HuH-7.5 (cell line): Measurements from ENCODE around the gene GAP43.
A peak's percentile ranks its signal among the peaks of the same experiment; 100 is the strongest.

Experiments used
- DNase-seq: peaks from one replicate; pipeline ENCODE4 v3.0.0; 2011; ENCODE audit warnings: low spot score

The GAP43 gene

DNA sequence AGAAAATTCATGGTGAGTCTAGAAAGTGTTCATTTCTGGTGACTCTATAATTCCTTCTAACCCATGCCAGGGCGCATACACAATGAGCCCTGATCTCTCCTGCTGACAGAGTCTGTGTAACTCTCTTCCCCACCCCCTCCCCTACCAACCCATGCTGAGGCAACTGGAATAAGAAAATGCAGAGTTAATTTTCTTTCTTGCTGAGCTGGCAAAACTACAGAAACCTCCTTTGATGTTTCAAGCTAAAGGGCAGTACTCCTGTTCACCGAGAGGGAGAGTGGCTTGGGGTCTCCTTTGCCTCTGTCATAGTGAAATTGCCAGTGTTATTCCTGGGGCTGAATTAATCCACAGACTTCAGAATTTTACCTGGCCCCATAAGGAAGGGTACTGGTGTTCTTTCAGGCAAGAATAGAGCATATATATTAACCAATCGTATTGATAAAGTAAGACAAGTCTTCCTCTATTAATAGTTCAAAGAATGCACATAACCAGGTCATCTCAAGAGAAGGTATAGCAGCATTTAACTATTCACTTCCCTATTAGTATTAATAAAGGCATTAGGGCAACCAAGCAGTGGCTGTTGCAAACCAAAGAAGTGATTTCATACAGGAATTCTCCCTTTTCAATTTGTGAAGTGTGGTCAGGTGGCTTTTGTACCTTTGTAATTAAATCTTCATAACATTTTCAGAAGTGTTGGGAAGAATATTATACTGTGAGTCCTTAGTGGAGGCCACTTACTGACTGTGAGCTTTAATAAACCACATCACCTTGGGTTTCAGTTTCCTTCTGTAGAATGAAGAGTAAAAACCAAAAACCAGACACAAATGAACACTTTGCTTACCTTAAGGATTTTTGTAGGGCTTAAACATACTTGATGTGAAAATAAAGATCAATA lies 4.1 kb downstream of the GAP43 start:
- DNase-seq = no peak

DNA sequence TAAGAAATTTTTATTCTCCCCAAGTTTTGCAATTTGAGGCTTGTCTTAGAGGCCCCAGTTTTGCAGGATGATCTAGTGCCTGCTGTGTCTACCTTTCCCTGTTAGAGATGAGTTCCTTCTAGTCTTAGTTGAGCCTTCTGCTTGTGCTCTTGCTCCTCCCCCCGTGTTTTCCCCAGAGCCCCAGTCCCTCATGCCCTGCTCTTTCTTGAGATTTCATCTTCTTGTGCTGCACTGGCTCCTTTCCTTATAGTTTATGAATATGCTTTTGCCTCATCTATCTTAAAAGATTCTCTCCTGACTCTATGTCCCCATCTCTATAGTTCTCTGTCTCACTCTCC lies 4.7 kb downstream of the GAP43 start:
- no peak for DNase-seq

DNA sequence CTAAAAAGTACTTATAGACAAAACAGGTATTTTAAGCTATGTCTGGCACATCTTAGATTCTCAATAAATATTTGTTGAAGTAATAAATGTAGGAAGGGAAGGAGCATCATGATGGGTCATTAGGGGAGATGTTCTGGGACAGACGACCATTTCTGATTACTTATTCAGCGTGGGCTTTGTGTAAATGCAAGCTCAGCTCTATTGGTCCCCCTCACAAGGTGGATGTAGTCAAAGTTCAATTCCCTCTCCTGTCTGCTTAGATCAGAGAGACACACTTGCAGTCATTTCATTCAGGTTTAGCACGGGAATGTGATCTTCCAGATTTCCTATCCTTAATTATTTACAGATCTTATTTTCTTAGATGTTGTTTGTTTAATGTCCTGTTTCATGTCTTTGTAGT lies 7.5 kb downstream of the GAP43 start:
- no peak for DNase-seq

DNA sequence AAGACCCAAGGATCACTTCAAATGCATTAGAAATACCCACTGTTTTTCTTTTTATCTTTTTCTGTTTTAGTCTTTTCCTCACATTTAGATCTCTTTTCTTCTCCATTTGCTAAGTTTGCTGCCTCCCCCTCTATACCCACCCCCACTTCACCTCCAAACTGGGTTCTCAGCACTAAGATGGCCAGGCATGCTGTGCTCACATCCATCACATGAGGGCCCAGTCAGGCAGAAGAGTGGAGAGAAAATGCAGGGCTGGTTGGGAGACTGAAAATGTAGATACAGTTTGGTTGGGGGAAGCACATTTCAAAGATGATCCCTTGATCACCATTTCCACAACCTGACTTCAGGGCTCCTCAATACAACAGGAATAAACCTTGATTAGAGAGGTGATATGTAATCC lies 8.7 kb downstream of the GAP43 start:
- DNase-seq = no peak

DNA sequence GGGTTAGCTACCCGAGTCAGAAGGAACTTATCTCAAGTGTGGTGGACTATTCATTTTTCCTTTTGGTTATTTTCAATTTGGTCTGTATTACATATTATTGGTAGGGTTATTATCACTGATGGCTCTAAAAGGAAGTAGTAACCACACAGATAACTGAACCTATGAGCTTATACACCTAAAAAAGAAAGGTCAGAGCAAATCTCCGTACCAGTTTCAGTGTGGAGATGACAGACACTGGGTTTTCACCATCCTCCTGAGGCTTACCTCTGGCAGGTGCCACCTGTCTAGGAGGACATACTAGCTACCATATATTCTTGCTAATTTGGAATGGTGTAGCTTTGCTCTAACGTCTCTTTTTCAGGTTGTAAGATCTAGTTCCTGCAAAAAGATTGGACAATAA lies 10.2 kb downstream of the GAP43 start:
- DNase-seq = no peak

DNA sequence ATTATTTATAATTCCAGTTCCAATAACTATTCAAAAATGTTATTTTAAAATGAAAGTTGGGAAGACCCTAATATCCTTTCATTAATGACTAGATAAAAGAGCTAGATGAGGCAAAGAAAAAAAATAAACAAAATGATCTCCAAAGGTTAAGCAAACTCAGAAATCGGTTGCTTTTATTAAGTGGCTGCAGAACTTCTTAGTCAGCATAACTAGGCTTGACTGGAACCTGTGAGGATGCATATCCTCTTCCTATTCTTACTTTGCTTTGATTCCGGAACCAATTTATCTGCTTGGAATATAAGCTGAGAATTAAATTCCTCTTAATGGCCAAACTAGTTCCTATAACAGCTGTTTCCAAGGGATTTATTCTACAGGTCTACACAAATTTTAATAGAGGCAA lies 10.7 kb downstream of the GAP43 start:
- DNase-seq = no peak

DNA sequence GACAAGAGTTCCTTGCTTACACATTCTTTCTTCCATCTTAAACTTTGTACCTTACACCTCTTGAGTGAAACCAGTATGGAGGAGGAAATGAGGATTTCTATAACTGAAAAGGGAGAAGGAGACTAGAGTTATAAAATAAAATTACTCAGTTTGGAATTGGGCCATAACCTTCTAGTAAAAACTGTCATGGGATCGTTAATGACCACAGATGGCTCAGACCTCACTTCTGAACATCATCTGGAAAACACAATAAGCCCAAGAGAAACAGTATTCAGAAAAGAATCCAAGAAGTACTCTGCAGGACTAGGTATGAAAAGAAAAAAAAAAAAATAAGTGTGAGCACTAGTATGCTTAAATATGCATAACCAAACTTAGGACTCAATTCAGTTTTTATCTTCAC lies 12.1 kb downstream of the GAP43 start:
- DNase-seq = no peak

DNA sequence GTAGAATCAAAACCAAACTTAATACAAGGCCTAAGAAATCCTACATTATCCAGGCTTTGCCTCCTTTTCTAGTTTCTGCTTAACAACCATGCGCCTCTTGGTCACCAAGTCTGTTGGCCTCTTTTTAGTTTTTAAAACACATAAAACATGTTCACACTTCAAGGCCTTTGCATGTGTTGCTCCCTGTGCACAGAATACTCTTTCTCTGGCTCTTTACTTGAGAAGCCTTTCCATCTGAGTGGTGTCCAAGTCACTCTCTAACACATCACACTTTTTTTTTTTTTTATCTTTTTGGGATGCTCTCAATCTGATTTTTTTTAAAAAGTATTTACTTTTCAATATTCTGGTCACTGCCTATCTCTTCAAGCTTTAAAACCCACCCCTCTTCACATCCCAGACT lies 14.9 kb downstream of the GAP43 start:
- DNase-seq = no peak

DNA sequence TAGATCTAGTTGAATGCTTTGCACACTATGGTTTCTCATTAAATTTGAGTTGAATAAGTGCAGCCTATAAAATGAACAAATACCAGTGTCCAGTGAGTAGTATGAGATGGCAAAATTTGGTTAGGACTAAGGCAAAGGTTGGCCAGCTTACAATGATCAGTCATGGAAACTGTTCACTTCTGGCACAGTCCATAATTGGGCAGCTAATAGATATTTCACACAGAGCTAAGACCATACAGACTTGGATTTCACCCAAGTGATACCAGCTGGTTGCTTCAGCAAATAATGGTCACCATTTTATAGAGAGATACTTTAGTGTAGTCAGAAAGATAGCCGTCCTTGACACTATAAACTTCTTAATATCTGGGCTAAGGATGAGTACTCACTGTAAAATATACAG lies 15.7 kb downstream of the GAP43 start:
- no peak for DNase-seq

DNA sequence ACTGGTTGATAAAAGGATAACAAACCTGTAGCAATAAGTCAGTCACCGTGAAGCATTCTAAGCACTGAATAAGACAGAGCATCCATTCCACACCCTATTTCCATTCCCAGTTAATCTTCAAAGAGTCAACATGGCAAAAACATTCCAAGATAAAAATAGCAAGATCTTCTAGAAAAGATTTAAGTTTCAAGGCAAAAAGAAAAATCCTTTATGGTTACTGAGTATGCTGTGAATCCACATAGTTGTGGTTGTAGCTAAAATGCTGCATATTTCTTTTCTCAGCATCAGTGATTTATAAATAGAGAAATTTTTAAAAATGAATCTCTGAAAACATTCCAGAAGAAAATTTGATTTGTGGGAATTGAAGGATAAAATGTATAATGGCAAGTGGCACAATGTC lies 21.1 kb downstream of the GAP43 start:
- DNase-seq = no peak

DNA sequence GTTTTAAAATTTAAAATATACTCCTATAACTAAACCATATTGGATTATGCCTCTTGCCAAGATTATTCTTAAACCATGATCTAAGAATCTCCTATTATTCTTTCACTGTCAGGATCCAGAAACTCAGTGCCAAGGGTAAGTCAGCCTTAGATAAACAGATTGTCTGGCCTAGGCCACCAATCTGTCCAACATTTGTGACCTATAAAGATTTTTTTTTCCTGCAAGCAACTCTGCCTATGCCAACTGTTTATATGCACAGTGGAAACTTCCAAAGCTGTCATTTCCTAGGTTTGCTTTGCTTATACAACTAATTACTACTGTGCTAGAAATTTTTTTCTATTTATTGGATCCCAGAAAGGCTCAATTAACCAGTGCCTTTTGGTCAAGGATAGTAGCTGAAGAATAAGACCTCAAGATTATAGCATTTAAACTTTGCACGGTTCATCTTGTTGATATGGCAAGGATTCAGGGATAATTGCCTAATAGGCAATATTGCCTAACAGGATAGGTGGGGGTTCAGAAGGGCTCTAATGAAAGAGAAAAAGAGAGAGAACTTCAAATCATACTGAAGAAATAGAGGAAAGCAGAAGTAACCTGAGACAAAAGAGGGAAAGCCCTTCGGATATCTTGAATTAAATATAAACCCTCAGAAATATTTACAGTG lies 22.8 kb downstream of the GAP43 start:
- no peak for DNase-seq

DNA sequence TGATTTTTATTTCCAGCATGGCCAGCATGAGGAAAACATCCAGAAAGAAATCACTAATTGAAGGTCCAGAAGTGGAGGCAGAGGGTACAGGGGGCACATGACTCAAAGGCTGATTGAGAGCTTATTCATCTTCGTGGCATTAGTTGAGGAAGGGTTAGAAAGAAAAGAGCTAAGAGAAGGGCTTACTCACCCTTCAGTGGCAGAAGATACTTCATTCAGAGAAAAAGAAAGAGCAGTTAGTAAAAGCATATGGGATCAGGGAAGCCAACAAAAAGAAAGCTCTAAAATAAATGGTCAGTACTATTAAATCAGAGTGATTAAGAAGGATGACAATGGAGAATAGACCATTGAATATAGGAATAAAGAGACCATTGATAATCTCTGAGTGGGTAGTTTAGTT lies 25.2 kb downstream of the GAP43 start:
- DNase-seq = no peak

DNA sequence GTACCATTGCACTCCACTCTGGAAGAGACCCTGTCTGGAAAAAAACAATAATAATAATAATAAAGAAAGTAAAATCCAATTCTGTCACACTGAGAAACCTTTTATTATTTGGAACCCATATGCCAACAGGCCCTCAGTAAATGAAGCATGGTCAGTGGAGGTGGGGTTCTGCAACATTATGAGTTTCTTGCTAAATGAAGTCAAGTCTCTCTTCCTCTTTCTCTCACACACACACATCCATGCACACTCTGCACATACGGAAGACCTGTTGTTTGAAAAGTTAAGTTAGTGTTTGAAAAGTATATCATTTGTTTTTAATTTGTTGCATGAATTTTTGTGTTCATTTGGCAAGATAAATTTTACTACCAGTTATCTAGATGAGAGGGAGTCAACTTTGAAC lies 27.8 kb downstream of the GAP43 start:
- DNase-seq = no peak

DNA sequence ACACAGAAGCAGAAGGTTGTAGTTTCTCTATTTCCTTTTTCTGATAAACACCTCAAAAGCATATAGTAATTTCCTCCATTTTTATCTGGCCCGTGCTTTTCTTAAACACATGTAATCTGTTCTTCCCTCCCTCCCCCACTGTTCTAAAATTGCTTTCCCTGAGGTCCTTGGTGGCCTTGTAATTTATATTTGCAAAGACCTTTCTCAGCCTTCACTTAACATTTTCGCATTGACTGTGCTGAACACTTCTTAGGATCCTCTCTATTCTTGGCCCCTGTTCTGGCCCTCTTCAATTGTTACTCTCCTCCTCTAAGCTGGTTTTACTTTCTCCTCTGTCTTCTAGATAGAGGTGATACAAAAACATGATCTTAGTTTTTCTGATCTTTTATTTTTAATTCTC lies 28.3 kb downstream of the GAP43 start:
- no peak for DNase-seq

DNA sequence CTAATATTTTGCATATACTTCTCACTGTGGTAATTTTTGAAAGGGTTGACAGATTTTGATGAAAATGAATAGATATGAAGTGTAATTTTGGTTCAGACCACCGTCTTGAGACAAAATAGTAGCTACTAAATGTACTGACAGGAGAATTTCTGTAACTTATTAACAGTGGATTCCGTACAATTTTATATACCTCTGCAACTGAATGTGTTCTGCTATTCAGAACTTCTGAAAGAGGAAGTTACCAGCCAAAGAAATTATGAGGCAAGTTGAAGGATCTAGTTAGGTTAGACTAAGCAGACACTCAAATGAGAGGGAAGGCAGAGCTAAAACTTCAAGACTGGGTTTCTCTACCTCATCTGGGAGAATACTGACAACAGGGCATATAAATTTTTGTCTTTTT lies 29.4 kb downstream of the GAP43 start:
- DNase-seq = no peak

DNA sequence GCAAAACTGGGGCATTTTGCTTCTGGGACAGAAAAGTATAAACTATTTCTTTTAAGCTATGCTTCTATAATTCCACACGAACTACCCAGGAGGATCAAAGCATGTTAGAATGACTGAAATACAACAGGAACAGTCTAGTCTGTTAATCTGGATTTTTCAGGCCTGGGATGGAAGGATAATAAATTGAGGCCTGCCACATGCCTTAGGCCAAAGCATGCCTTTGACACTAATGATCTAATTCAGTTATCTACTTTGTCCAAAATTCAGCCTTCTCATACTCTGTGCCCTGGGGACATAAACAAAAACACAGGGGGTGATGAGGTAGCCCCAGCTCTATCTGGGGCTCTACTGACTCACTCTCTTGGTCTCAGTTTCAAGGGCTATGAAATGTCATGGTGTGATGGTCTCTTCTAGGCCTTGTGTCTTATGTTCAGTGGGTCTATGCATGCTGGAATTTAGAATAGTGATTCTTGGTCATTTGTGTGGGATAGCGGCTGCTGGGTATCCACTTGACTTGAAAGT lies 32.5 kb downstream of the GAP43 start:
- DNase-seq = no peak

DNA sequence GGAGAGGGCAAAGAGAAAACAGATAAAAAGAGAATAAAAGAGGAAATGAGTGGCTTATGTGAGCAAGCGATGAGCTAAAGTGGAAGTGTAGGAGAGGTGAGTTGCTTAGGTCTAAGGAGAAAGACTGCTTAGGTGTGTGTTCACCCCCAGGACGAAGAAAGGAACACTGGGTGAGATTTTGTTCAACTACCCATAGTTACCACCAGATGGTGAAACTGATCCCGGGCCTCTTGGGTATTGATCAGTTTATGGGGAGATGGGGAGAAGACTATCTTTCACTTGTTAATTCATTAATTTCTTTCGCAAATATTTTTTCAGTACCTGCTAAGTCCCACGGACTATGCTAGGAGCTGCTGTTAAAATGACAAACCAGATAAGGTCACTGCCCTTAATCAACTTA lies 33.9 kb downstream of the GAP43 start:
- no peak for DNase-seq

DNA sequence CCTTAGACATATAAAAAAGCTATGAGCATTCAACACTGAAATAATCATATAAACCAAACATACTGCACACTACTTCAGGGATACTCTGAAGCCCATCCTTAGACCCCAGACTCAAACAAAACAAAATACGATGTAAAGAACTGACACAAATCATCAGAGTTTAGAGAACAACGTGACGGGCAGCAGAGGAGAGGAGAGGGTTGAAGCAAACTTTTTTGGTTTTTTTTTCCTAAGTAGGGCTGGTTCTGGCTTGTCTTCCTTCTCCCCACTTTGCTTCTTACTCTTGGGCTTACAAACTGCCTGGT lies 34.7 kb downstream of the GAP43 start:
- DNase-seq = no peak

DNA sequence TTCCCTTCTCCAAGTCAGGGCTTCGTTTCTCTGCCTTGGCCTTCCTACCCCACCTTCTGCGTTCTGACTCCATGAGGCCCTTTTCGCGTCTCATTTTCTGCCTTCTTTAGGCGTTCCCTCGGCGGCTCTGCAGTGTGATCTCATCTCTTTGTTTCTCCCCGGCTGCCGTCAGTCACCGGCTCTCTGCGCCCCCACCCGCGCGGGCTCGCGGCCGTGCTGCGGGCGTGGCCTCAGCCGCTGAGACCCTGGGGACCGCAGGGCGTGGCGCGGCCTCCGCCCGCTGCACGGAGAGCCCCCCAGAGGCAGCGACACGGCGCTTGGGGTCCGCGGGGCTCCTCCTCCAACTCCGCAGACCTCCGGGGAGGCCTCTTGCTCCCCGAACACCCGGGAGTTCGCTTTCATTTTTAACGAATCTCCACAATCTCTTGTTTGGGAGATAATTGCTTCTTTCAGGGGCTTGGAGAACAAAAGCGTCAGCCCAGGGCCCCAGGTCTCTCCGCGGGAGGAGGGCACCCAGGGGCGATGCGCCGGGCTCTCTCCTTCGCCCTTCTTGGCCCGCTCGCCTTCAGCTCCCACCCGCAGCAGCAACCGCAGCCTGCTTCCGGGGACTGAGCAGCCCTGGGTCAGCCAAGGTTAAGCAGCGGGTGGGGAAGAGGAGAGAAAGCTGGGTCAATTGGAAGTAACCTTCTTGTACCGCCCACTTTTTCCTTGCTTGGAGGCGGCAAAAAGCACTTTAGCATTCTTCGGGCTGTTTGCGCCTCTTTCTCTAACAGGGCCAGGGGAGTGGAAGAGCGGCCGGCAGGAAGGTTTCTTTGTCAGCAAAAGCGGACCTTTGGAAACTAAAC lies 35.2 kb downstream of the GAP43 start:
- peak; percentile 58 for DNase-seq

DNA sequence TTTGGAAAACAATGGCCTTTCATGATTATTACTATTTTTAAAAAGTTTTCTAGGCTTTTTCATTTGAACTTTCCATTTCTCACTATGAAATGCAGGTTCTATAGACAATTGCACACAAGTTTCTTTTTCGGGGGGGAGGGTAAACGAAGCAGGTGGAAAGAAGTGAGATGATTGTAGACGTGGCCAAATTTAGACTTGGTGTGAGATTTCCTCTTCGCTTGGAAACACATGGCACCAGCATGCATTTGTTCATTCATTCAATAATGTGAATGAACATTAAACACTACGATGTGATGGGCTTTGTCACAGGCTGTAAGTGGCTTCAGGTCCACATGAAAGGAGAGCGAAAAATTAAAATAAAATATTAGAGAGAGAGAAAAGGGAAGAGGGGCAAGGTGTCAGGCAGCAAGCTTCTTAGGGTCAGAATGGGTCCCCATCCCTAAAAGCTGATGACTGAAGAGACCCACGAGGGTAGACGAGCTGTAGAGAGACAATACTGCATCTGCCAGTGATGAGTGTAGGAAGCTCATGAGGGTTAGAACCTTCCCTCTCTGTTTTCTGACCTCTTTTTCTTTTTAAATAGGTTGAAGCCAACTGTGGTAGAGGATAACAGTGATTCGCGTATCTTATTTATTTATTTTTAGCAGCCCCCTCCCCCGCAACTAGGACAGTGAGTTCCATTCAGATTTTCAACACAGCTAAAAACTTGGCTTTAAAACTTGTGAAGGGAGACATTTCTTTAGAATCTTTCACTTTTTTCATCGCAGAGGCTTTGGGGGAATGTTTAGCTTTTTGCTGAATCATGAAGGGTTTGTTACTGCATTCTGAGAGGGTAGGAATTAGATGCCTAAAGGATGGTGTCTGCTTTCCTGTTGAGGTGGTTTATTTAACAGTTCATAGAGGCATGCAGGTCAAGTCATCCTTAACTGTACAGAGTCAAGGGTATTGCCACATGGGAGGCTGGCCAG lies 36.2 kb downstream of the GAP43 start:
- DNase-seq = no peak

DNA sequence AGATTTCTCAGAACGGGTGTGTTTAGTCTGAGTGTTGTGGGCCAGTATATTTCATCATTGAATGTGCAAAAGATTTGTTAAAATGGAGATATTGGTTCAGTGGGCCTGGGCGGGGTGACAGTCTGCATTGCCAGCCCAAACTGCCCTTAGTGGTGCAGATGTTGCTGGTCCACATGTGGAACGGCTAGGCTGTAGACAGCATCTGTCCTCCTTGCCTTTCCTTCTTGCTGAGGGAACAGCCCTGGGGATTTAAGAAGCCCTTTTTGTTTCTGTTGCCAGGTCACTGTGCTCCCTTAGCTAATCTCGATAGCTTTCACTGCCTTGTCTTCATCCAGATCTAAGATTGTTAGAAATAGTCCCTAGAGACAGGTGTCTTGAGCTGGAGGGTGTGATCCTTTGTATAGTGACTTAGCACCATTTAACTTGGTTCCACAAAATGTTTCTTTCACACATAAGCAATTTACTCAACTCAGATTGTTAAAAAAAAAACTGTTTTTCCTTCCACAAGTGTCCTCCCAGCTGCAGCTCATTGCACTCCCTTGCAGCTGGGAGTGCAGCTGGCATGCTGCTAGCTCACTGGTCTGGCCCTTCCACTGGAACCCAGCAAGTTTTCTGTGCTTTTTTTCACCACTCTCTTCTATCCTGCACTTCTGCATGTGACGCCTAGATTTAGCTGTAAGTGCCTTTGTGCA lies 37.5 kb downstream of the GAP43 start:
- DNase-seq = no peak
